Endothelial cell of umbilical vein (primary cell): ENCODE data around the gene FSTL1. TPM values are rescaled to one million over a fixed set of nuclear protein-coding genes. Genes with fewer than 3 reads are reported as not detected.

Experiments used
- BruUV-seq: library from RNA; stranded (reverse); fragments of 400-500 nt; replicated peaks from 2 replicates; lab custom pipeline; 2021; lab: Mats Ljungman, UMichigan
- CTCF ChIA-PET: fragments of 300-600, 350-600 bp; sonication (Branson Sonifier 250); formaldehyde crosslinking; loops from one replicate; lab custom pipeline; 2021; ENCODE audit warnings: antibody characterized with exemption, inconsistent platforms; lab: Charles Lee
- POLR2A ChIA-PET: fragments of 300-600, 350-600 bp; sonication (Branson Sonifier 250); formaldehyde crosslinking; loops from one replicate; lab custom pipeline; 2021; ENCODE audit warnings: antibody characterized with exemption, inconsistent platforms; lab: Charles Lee
- DNase-seq: peaks from one replicate; pipeline ENCODE4 v3.0.0-alpha.2; 2011; ENCODE audit warnings: low read depth, low spot score
- FAIRE-seq: peaks from 2 replicates; lab custom pipeline; 2011; peaks lifted over from hg19 to GRCh38; lab: Jason Lieb, UNC
- H2AFZ ChIP-seq: 2 replicates; pipeline ENCODE4 v1.6.0; 2012; ENCODE audit warnings: low read depth, low read length, control low read depth, inconsistent platforms
- H3K27ac ChIP-seq: 2 replicates; pipeline ENCODE4 v1.5.1; 2011; ENCODE audit warnings: low read depth, mild to moderate bottlenecking, control low read depth, low read length, moderate library complexity; ENCODE audit not compliant: insufficient read depth
- H3K27me3 ChIP-seq, 2 experiments: 2 replicates each; pipeline versions ENCODE4 v1.6.0 to v1.6.1; 2011; ENCODE audit warnings: low read length in 2 of 2, mixed read lengths in 1 of 2; ENCODE audit not compliant: control insufficient read depth in 2 of 2, insufficient read depth in 2 of 2
- H3K36me3 ChIP-seq, 2 experiments: 2 replicates in 1 of 2; 3 replicates in 1 of 2; pipeline ENCODE4 v1.5.1; 2011; ENCODE audit warnings: low read length in 2 of 2, mild to moderate bottlenecking in 1 of 2, moderate library complexity in 1 of 2; ENCODE audit not compliant: control insufficient read depth in 2 of 2, insufficient read depth in 2 of 2; ENCODE audit errors: extremely low read depth in 1 of 2
- H3K4me1 ChIP-seq: 3 replicates; pipeline ENCODE4 v1.5.1; 2011; ENCODE audit warnings: mild to moderate bottlenecking, low read length; ENCODE audit not compliant: control insufficient read depth, insufficient read depth; ENCODE audit errors: extremely low read depth
- H3K4me2 ChIP-seq: 2 replicates; pipeline ENCODE4 v1.6.1; 2011; ENCODE audit warnings: low read length, control low read depth, mixed read lengths; ENCODE audit not compliant: insufficient read depth
- H3K4me3 ChIP-seq, 3 experiments: fragments of 200-600 bp in 1 of 3; sonication (generic), shearing (Covaris generic) in 1 of 3; replicated peaks in 1 of 3; 2 replicates each; pipeline ENCODE4 v1.5.1; 2011 to 2016; ENCODE audit warnings: control low read depth in 3 of 3, low read length in 3 of 3, mild to moderate bottlenecking in 2 of 3, inconsistent platforms in 1 of 3, low read depth in 1 of 3, moderate library complexity in 1 of 3; ENCODE audit not compliant: insufficient read depth in 1 of 3
- H3K79me2 ChIP-seq: 2 replicates; pipeline ENCODE4 v1.6.0; 2012; ENCODE audit warnings: low read length, inconsistent platforms; ENCODE audit not compliant: control insufficient read depth, insufficient read depth
- H3K9ac ChIP-seq: replicated peaks from 2 replicates; pipeline ENCODE3; 2011; ENCODE audit warnings: low read length, control low read depth; ENCODE audit not compliant: insufficient read depth; ENCODE audit errors: extremely low read depth
- H3K9me1 ChIP-seq: replicated peaks from 3 replicates; pipeline ENCODE4 v1.6.0; 2011; ENCODE audit warnings: mild to moderate bottlenecking, low read length; ENCODE audit not compliant: control insufficient read depth, insufficient read depth; ENCODE audit errors: extremely low read depth
- H3K9me3 ChIP-seq: replicated peaks from 2 replicates; pipeline ENCODE4 v1.5.1; 2012; ENCODE audit warnings: low read length, inconsistent platforms; ENCODE audit not compliant: control insufficient read depth, insufficient read depth
- H4K20me1 ChIP-seq: replicated peaks from 2 replicates; pipeline ENCODE3; 2011; ENCODE audit warnings: mild to moderate bottlenecking, low read length; ENCODE audit not compliant: control insufficient read depth, insufficient read depth; ENCODE audit errors: extremely low read depth
- EZH2 ChIP-seq: IDR thresholded peaks from 2 replicates; pipeline ENCODE4 v1.6.1; 2012; ENCODE audit warnings: borderline replicate concordance, low read depth, mild to moderate bottlenecking, moderate library complexity, low read length, inconsistent platforms; ENCODE audit not compliant: severe bottlenecking
- FOS ChIP-seq: IDR thresholded peaks from 2 replicates; pipeline ENCODE4 v1.6.1; 2011; ENCODE audit warnings: mild to moderate bottlenecking, low read length, moderate library complexity, borderline replicate concordance; ENCODE audit not compliant: insufficient read depth
- GATA2 ChIP-seq: IDR thresholded peaks from 2 replicates; pipeline ENCODE4 v1.7.0; 2011; ENCODE audit warnings: low read depth, mild to moderate bottlenecking, moderate library complexity, mixed read lengths, low read length; ENCODE audit not compliant: insufficient read length, insufficient read depth
- JUN ChIP-seq: IDR thresholded peaks from 2 replicates; pipeline ENCODE4 v1.6.1; 2011; ENCODE audit warnings: borderline replicate concordance, low read depth; ENCODE audit not compliant: insufficient read length, insufficient read depth
- MYC ChIP-seq: IDR thresholded peaks from one replicate; pipeline ENCODE4 v1.6.1; 2011; ENCODE audit warnings: mild to moderate bottlenecking, low read depth, low read length
- POLR2A ChIP-seq: IDR thresholded peaks from 2 replicates; pipeline ENCODE4 v1.6.1; 2012; ENCODE audit warnings: low read depth, mild to moderate bottlenecking, control low read depth, low read length
- POLR2AphosphoS5 ChIP-seq: IDR thresholded peaks from 2 replicates; pipeline ENCODE4 v1.6.1; 2012; ENCODE audit warnings: low read depth, mild to moderate bottlenecking, control low read depth, low read length, moderate library complexity; ENCODE audit not compliant: insufficient read depth
- dilution Hi-C: fragments of 300-500 bp; cut with MboI; formaldehyde crosslinking; loops from one replicate; pipeline ENCODE4 v1.15.0; 2019; ENCODE audit warnings: low sequenced_read_pairs; ENCODE audit not compliant: extremely low pct_ligation_motif_present
- intact Hi-C: fragments of 100-400 bp; cut with micrococcal nuclease; formaldehyde crosslinking; loops from one replicate; pipeline ENCODE4 v1.10.0; 2022
- polyA plus RNA-seq, 4 experiments: library from polyadenylated mRNA; depleted of rRNA in 3 of 4; stranded (reverse) in 3 of 4; unstranded in 1 of 4; fragments of >200 nt; gene quantifications; 2 replicates each; pipeline versions ENCODE4 v1.2.1 to v1.2.3, GENCODE V29; 2011 to 2012; ENCODE audit warnings: missing spikeins in 1 of 4
- total RNA-seq: library from RNA; stranded (reverse); gene quantifications from 2 replicates; pipeline ENCODE4 v1.2.3, GENCODE V29; 2021
- TF ChIP-seq, protein P1 (sequence below): IDR thresholded peaks from 2 replicates; pipeline ENCODE4 v1.6.1; 2011; ENCODE audit not compliant: insufficient read depth, insufficient read length
- TF ChIP-seq, protein P2 (sequence below), 2 donors: IDR thresholded peaks; 1 replicate in 1 of 2; 2 replicates in 1 of 2; pipeline ENCODE4 v1.5.1; 2011; ENCODE audit warnings: low read length in 2 of 2, mild to moderate bottlenecking in 2 of 2, moderate library complexity in 2 of 2, control low read depth in 1 of 2, inconsistent platforms in 1 of 2, low read depth in 1 of 2; ENCODE audit not compliant: insufficient read depth in 1 of 2; ENCODE audit errors: extremely low read depth in 1 of 2

FSTL1 gene
- total and polyA plus RNA-seq, 2 donors (not counting 3 experiments of a cell fraction or from before 2014, with no cell fraction given), result 235 to 562 TPM

DNA sequence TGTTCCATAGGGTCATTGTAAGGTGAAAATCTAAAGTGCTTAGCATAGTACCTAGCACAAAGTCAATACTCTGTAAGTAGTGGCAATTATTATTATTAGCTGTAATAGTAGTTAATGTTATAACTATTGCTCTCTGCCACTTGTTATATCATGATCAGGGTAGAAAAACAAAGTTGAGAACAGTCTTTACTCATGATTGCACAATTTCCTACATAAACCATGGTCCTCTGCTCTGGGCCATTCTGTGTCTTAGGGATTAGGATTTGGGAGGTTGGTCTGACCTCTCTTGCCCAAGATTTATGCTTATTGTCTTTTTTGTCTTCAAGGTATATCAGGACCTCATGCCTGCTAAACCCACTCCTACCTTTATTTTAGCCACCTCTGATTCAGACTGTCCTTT lies 97.3 kb downstream of the FSTL1 start:
- CTCF ChIA-PET, result no interaction called here

DNA sequence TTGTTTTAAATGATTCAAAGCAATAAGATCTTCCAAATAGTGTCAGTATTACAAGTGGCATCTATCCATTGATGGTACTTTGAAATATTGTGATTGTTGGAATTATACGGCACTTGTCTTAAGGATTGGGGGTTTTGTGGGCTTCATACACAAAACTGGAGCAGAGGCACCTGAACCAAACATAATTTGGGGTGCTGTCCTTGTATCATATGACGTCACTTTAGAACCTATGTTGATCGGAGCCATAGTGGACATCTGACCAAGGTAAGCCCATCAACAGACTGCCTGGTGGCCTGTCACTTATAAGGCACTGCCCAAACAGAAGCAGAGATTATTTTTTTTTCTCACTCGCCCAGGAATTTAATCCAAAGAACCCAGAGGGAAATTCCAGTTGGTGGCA lies 98.8 kb downstream of the FSTL1 start:
- Histone ChIP-seq H3K9ac (no peak overlapping the region), H3K79me2 (peaks cover 14% of the 10 kb centered on the region), H3K4me2 (no peak overlapping the region), H3K9me1 (no peaks in the 10 kb centered on the region), H3K4me1 (peaks cover 14% of the 10 kb centered on the region), H3K27ac (no peak overlapping the region), H3K36me3 (no peaks in the 10 kb centered on the region), H3K27me3 (peaks cover 13 to 19% of the 10 kb centered on the region in 2 experiments), H3K9me3 (no peaks in the 10 kb centered on the region), H4K20me1 (no peaks in the 10 kb centered on the region), H3K4me3 (no peak overlapping the region), H2AFZ (no peak overlapping the region)
- TF ChIP-seq EZH2 (no peak), POLR2AphosphoS5 (no peak), MYC (no peak), FOS (no peak), JUN (no peak), GATA2 (no peak), POLR2A (no peak)
- TF ChIP-seq, protein P1, sequence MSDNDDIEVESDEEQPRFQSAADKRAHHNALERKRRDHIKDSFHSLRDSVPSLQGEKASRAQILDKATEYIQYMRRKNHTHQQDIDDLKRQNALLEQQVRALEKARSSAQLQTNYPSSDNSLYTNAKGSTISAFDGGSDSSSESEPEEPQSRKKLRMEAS, result no peak
- TF ChIP-seq, protein P2, sequence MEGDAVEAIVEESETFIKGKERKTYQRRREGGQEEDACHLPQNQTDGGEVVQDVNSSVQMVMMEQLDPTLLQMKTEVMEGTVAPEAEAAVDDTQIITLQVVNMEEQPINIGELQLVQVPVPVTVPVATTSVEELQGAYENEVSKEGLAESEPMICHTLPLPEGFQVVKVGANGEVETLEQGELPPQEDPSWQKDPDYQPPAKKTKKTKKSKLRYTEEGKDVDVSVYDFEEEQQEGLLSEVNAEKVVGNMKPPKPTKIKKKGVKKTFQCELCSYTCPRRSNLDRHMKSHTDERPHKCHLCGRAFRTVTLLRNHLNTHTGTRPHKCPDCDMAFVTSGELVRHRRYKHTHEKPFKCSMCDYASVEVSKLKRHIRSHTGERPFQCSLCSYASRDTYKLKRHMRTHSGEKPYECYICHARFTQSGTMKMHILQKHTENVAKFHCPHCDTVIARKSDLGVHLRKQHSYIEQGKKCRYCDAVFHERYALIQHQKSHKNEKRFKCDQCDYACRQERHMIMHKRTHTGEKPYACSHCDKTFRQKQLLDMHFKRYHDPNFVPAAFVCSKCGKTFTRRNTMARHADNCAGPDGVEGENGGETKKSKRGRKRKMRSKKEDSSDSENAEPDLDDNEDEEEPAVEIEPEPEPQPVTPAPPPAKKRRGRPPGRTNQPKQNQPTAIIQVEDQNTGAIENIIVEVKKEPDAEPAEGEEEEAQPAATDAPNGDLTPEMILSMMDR (IDR thresholded peaks at IDR 0.05; ENCODE audit: extremely low read depth in 1 of 2, insufficient read depth in 1 of 2, low read depth in 1 of 2, low read length in 2 of 2), result no peak
- FAIRE-seq (no peak), DNase-seq (no peak)
- ChIA-PET POLR2A (no interaction called here), CTCF (no interaction called here)
- intact Hi-C loops, result no loop called here
- BruUV-seq, result no TSS peak
- dilution Hi-C loops, result no loop called here

More for the DNA sequence above, 97.3 kb downstream of the FSTL1 start:
- Histone ChIP-seq H3K4me3 (no peak overlapping the region), H3K36me3 (no peaks in the 10 kb centered on the region), H3K27me3 (peaks cover 16 to 25% of the 10 kb centered on the region in 2 experiments), H2AFZ (no peak overlapping the region), H3K9ac (no peak overlapping the region), H3K9me3 (no peaks in the 10 kb centered on the region), H3K4me2 (no peak overlapping the region), H4K20me1 (no peaks in the 10 kb centered on the region), H3K27ac (no peak overlapping the region), H3K79me2 (peaks cover 2% of the 10 kb centered on the region), H3K4me1 (peaks cover 10% of the 10 kb centered on the region), H3K9me1 (no peaks in the 10 kb centered on the region)
- intact Hi-C loops (no loop called here), dilution Hi-C loops (no loop called here)
- no TSS peak for BruUV-seq
- DNase-seq, result no peak
- POLR2A ChIA-PET, result no interaction called here
- no peak for FAIRE-seq
- TF ChIP-seq EZH2 (no peak), POLR2A (no peak), GATA2 (no peak), FOS (no peak), JUN (no peak), POLR2AphosphoS5 (no peak)
- TF ChIP-seq, protein P1, result no peak
